Naive thymus-derived CD4-positive, alpha-beta T cell (primary cell): ENCODE results near the gene CAMKMT. TPM values are rescaled to one million over a fixed set of nuclear protein-coding genes. Genes with fewer than 3 reads are reported as not detected.

Source experiments
- ATAC-seq: fragments of 150-1000 bp; cut with Tn5 transposase; 2 replicates; pipeline ENCODE4 v1.10.0; 2021; ENCODE audit warnings: mild to moderate bottlenecking, moderate library complexity
- CTCF ChIA-PET: fragments of 350-600 bp; sonication (Branson Sonifier 250); formaldehyde crosslinking; loops from one replicate; lab custom pipeline; 2021; ENCODE audit warnings: antibody characterized with exemption; lab: Charles Lee
- POLR2A ChIA-PET: fragments of 350-600 bp; sonication (Branson Sonifier 250); formaldehyde crosslinking; loops from one replicate; lab custom pipeline; 2021; ENCODE audit warnings: antibody characterized with exemption, inconsistent platforms; lab: Charles Lee
- DNase-seq, 9 donors: peaks; one replicate each; pipeline versions ENCODE4 v3.0.0 to v3.0.0-alpha.2; 2020 to 2022; ENCODE audit warnings: mixed read lengths in 1 of 9
- H3K27ac ChIP-seq: one replicate; pipeline ENCODE4 v1.7.0; 2013; ENCODE audit warnings: mild to moderate bottlenecking, low read depth, low read length, moderate library complexity
- H3K27me3 ChIP-seq, 2 donors: one replicate each; pipeline ENCODE4 v1.7.0; 2013; ENCODE audit warnings: low read length in 2 of 2, mild to moderate bottlenecking in 2 of 2, moderate library complexity in 2 of 2; ENCODE audit not compliant: control insufficient read depth in 2 of 2, insufficient read depth in 2 of 2
- H3K36me3 ChIP-seq, 3 experiments: 1 replicate in 2 of 3; 2 replicates in 1 of 3; pipeline ENCODE4 v1.7.0; 2013; ENCODE audit warnings: low read length in 3 of 3, mild to moderate bottlenecking in 3 of 3, moderate library complexity in 1 of 3; ENCODE audit not compliant: insufficient read depth in 3 of 3, control insufficient read depth in 2 of 3
- H3K4me1 ChIP-seq, 2 donors: one replicate each; pipeline ENCODE4 v1.7.0; 2013; ENCODE audit warnings: low read length in 2 of 2, mild to moderate bottlenecking in 2 of 2, moderate library complexity in 1 of 2; ENCODE audit not compliant: control insufficient read depth in 2 of 2, insufficient read depth in 2 of 2
- H3K4me3 ChIP-seq: 2 replicates; pipeline ENCODE4 v1.7.0; 2013; ENCODE audit warnings: mild to moderate bottlenecking, low read length
- H3K9me3 ChIP-seq, 3 experiments: 1 replicate in 2 of 3; 2 replicates in 1 of 3; pipeline ENCODE4 v1.7.0; 2013; ENCODE audit warnings: low read length in 3 of 3; ENCODE audit not compliant: control insufficient read depth in 2 of 3
- H3K27ac Mint-ChIP-seq, 9 donors: one replicate each; pipeline ENCODE4 v1.8.0; 2020 to 2022; ENCODE audit warnings: mixed read lengths in 9 of 9, mild to moderate bottlenecking in 8 of 9, moderate library complexity in 5 of 9, inconsistent platforms in 2 of 9
- H3K27me3 Mint-ChIP-seq, 5 donors: one replicate each; pipeline ENCODE4 v1.8.0; 2021 to 2022; ENCODE audit warnings: mixed read lengths in 5 of 5, mild to moderate bottlenecking in 1 of 5
- H3K36me3 Mint-ChIP-seq, 5 donors: one replicate each; pipeline ENCODE4 v1.8.0; 2020 to 2022; ENCODE audit warnings: mixed read lengths in 5 of 5, mild to moderate bottlenecking in 3 of 5, inconsistent platforms in 1 of 5
- H3K4me1 Mint-ChIP-seq, 7 donors: one replicate each; pipeline ENCODE4 v1.8.0; 2020 to 2022; ENCODE audit warnings: mixed read lengths in 7 of 7, mild to moderate bottlenecking in 3 of 7, inconsistent platforms in 1 of 7
- H3K4me3 Mint-ChIP-seq, 10 donors: one replicate each; pipeline ENCODE4 v1.8.0; 2020 to 2022; ENCODE audit warnings: mild to moderate bottlenecking in 10 of 10, mixed read lengths in 10 of 10, moderate library complexity in 6 of 10, inconsistent platforms in 2 of 10
- H3K9me3 Mint-ChIP-seq, 11 donors: one replicate each; pipeline ENCODE4 v1.8.0; 2020 to 2022; ENCODE audit warnings: mixed read lengths in 11 of 11, mild to moderate bottlenecking in 4 of 11, inconsistent platforms in 1 of 11, moderate library complexity in 1 of 11
- intact Hi-C, 2 donors: fragments of 100-400 bp; cut with micrococcal nuclease; formaldehyde crosslinking; loops; one replicate each; pipeline ENCODE4 v1.15.1; 2023
- polyA plus RNA-seq, 2 donors: library from polyadenylated mRNA; unstranded; fragments of 300-500 nt; fragmentation: Illumina TruSeq; gene quantifications; one replicate each; pipeline ENCODE4 v1.2.3, GENCODE V29; 2021
- total RNA-seq, 6 experiments: library from RNA in 5 of 6; stranded (reverse) in 5 of 6; gene quantifications; 1 replicate in 5 of 6; 2 replicates in 1 of 6; pipeline ENCODE4 v1.2.3 and lab custom pipeline; 2021 to 2026

CAMKMT gene
- total and polyA plus RNA-seq, 7 experiments from 2014 or later, result 11.1 to 20.8 (median 17.7) TPM

- H3K36me3 ChIP-seq, result no peaks in the 10 kb centered on the region
- CTCF ChIA-PET, result no interaction called here
- H3K4me3 ChIP-seq, result no peak overlapping the region
- no peaks in the 10 kb centered on the region for H3K9me3 ChIP-seq
- Mint-ChIP-seq H3K4me3 (no peak overlapping the region), H3K9me3 (no peaks in the 10 kb centered on the region), H3K27ac (peak overlapping the region in 1 of 9 donors; percentile 13), H3K4me1 (peaks cover 0 to 7% (median 0%) of the 10 kb centered on the region in 7 donors), H3K27me3 (peaks cover 0 to 2% (median 0%) of the 10 kb centered on the region in 5 donors), H3K36me3 (no peaks in the 10 kb centered on the region)
- H3K4me1 ChIP-seq, result no peaks in the 10 kb centered on the region
- no peak for DNase-seq
- ATAC-seq, result no peak
- no peak overlapping the region for H3K27ac ChIP-seq
- POLR2A ChIA-PET, result no interaction called here
- no peaks in the 10 kb centered on the region for H3K27me3 ChIP-seq
- intact Hi-C loops, result no loop called here
Measured at GRCh38 chr2:44689516-44689915, 327.8 kb downstream of the CAMKMT start.

GRCh38 chr2:44691174-44691785 lies 329.5 kb downstream of the CAMKMT start:
- ChIA-PET CTCF (interaction anchor here (0.6 to 1.0 kb wide), 2 partner anchors 9 to 175 kb away, joined by 3 to 4 read pairs; no protein-coding TSS in a partner anchor), POLR2A (no interaction called here)
- no peaks in the 10 kb centered on the region for H3K27me3 Mint-ChIP-seq
- H3K27ac Mint-ChIP-seq, result peak overlapping the region in 1 of 9 donors; percentile 45
- H3K4me3 ChIP-seq, result no peak overlapping the region
- no peak overlapping the region for H3K4me3 Mint-ChIP-seq
- DNase-seq, result no peak
- intact Hi-C loops, result no loop called here
- H3K4me1 Mint-ChIP-seq, result no peaks in the 10 kb centered on the region
- H3K4me1 ChIP-seq, result no peaks in the 10 kb centered on the region
- no peaks in the 10 kb centered on the region for H3K36me3 ChIP-seq
- no peaks in the 10 kb centered on the region for H3K27me3 ChIP-seq
- ATAC-seq, result no peak
- no peak overlapping the region for H3K27ac ChIP-seq
- peaks cover 0 to 4% (median 0%) of the 10 kb centered on the region in 5 donors for H3K36me3 Mint-ChIP-seq
- no peaks in the 10 kb centered on the region for H3K9me3 ChIP-seq
- no peaks in the 10 kb centered on the region for H3K9me3 Mint-ChIP-seq

DNA sequence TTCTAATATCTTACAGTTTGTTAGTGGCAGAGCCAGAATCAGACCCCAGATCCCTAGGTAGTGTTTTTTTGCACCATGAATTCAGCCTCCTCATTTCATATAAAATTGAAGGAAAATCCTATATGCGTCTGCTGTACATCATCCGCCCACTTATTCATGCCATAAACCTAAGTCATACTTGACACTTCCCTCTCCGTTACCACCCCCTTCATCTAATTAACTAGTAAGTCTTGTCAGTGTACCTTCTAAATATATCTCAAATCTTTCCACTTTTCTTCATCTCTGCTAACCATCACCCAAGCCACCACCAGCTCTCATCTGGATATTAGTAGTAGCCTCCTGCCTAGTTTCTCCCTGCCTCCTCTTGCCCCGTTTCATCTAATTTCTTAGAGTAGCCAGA lies 331.1 kb downstream of the CAMKMT start:
- CTCF ChIA-PET, result no interaction called here
- no peaks in the 10 kb centered on the region for H3K36me3 ChIP-seq
- no peaks in the 10 kb centered on the region for H3K27me3 ChIP-seq
- H3K27ac Mint-ChIP-seq, result no peak overlapping the region
- intact Hi-C loops, result no loop called here
- ATAC-seq, result no peak
- no peak for DNase-seq
- no peaks in the 10 kb centered on the region for H3K27me3 Mint-ChIP-seq
- no peak overlapping the region for H3K4me3 ChIP-seq
- no peaks in the 10 kb centered on the region for H3K9me3 Mint-ChIP-seq
- H3K4me1 Mint-ChIP-seq, result no peaks in the 10 kb centered on the region
- H3K4me1 ChIP-seq, result no peaks in the 10 kb centered on the region
- no peak overlapping the region for H3K27ac ChIP-seq
- no peaks in the 10 kb centered on the region for H3K9me3 ChIP-seq
- peaks cover 0 to 10% (median 0%) of the 10 kb centered on the region in 5 donors for H3K36me3 Mint-ChIP-seq
- POLR2A ChIA-PET, result no interaction called here
- no peak overlapping the region for H3K4me3 Mint-ChIP-seq

GRCh38 chr2:44700824-44701223 lies 339.1 kb downstream of the CAMKMT start:
- Mint-ChIP-seq H3K27me3 (no peaks in the 10 kb centered on the region), H3K27ac (no peak overlapping the region), H3K4me3 (no peak overlapping the region), H3K9me3 (no peaks in the 10 kb centered on the region), H3K4me1 (no peaks in the 10 kb centered on the region), H3K36me3 (peaks cover 0 to 24% (median 5%) of the 10 kb centered on the region in 5 donors)
- ATAC-seq (no peak), DNase-seq (no peak)
- H3K36me3 ChIP-seq, result no peaks in the 10 kb centered on the region
- H3K4me1 ChIP-seq, result no peaks in the 10 kb centered on the region
- no peaks in the 10 kb centered on the region for H3K27me3 ChIP-seq
- no peak overlapping the region for H3K27ac ChIP-seq
- POLR2A ChIA-PET, result no interaction called here
- H3K4me3 ChIP-seq, result no peak overlapping the region
- intact Hi-C loops, result no loop called here
- CTCF ChIA-PET, result no interaction called here
- H3K9me3 ChIP-seq, result no peaks in the 10 kb centered on the region

GRCh38 chr2:44705356-44705755 lies 343.6 kb downstream of the CAMKMT start:
- Mint-ChIP-seq H3K9me3 (no peaks in the 10 kb centered on the region), H3K4me1 (peaks cover 0 to 27% (median 19%) of the 10 kb centered on the region in 7 donors), H3K27me3 (no peaks in the 10 kb centered on the region), H3K4me3 (no peak overlapping the region), H3K27ac (no peak overlapping the region), H3K36me3 (peaks cover 0 to 30% (median 15%) of the 10 kb centered on the region in 5 donors)
- no peaks in the 10 kb centered on the region for H3K9me3 ChIP-seq
- H3K4me3 ChIP-seq, result no peak overlapping the region
- no peaks in the 10 kb centered on the region for H3K4me1 ChIP-seq
- H3K36me3 ChIP-seq, result no peaks in the 10 kb centered on the region
- CTCF ChIA-PET, result interaction anchor here (0.6 kb wide), 1 partner anchor 191 kb away, joined by 3 read pairs; no protein-coding TSS in a partner anchor
- no peaks in the 10 kb centered on the region for H3K27me3 ChIP-seq
- no peak for ATAC-seq
- intact Hi-C loops, result no loop called here
- POLR2A ChIA-PET, result no interaction called here
- no peak for DNase-seq
- no peak overlapping the region for H3K27ac ChIP-seq

DNA sequence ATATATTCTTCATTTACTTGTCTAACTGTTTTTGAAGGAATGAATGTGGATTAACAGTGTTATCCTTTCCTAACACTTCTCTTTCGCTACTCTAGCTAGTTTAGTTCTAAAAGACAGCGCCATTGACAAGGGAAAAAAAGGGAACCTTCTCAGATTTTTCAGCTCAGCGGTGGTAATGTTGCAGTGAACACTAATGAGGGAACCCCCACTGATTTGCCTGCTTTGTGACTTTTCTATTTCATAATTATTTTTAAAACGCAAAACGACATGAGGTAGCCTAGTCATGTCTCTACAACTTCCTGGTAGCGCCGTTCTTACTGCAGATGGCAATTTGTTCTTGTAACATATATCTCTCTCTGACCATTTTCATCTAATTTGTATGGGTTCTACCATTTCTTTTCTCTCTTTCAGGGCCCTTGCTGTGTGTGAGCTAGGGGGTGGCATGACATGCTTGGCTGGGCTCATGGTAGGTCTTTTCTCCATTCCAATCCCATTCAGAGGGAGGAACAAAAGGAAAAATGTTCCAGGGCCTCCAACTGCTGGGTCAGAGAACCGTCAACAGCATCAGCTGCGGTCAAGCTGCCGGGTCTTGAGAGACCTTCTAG lies 344.2 kb downstream of the CAMKMT start:
- no peaks in the 10 kb centered on the region for H3K4me1 ChIP-seq
- CTCF ChIA-PET, result interaction anchor here (0.6 kb wide), 1 partner anchor 190 kb away, joined by 3 read pairs; no protein-coding TSS in a partner anchor

More for the DNA sequence above, 344.2 kb downstream of the CAMKMT start:
- intact Hi-C loops, result no loop called here
- Histone ChIP-seq H3K36me3 (no peaks in the 10 kb centered on the region), H3K27me3 (no peaks in the 10 kb centered on the region), H3K27ac (no peak overlapping the region), H3K9me3 (no peaks in the 10 kb centered on the region), H3K4me3 (no peak overlapping the region)
- POLR2A ChIA-PET, result interaction anchor here (0.6 kb wide), 1 partner anchor 48 kb away, joined by 4 read pairs; no protein-coding TSS in a partner anchor
- no peaks in the 10 kb centered on the region for H3K27me3 Mint-ChIP-seq
- H3K36me3 Mint-ChIP-seq, result peaks cover 0 to 31% (median 14%) of the 10 kb centered on the region in 5 donors
- DNase-seq (no peak), ATAC-seq (no peak)
- no peak overlapping the region for H3K27ac Mint-ChIP-seq
- peaks cover 0 to 27% (median 19%) of the 10 kb centered on the region in 7 donors for H3K4me1 Mint-ChIP-seq
- H3K9me3 Mint-ChIP-seq, result no peaks in the 10 kb centered on the region
- no peak overlapping the region for H3K4me3 Mint-ChIP-seq
